Ishikawa (cell line): ENCODE results near the gene CD8A.

Experiments
- CEBPB ChIP-seq: IDR thresholded peaks from 2 replicates; pipeline ENCODE4 v1.6.1; 2012
- CREB1 ChIP-seq: IDR thresholded peaks from 2 replicates; pipeline ENCODE4 v1.6.1; 2012; ENCODE audit warnings: low read depth
- EGR1 ChIP-seq: IDR thresholded peaks from 2 replicates; pipeline ENCODE4 v1.6.1; 2012
- EP300 ChIP-seq: IDR thresholded peaks from 2 replicates; pipeline ENCODE4 v1.6.1; 2012; ENCODE audit warnings: borderline replicate concordance
- FOXM1 ChIP-seq: IDR thresholded peaks from 2 replicates; pipeline ENCODE4 v1.6.1; 2012; ENCODE audit warnings: low read depth, borderline replicate concordance
- MAX ChIP-seq: IDR thresholded peaks from 2 replicates; pipeline ENCODE4 v1.6.1; 2012
- NFIC ChIP-seq: IDR thresholded peaks from 2 replicates; pipeline ENCODE4 v1.6.1; 2012
- RAD21 ChIP-seq: IDR thresholded peaks from 2 replicates; pipeline ENCODE4 v1.6.1; 2012; ENCODE audit warnings: low read depth
- REST ChIP-seq: IDR thresholded peaks from 2 replicates; pipeline ENCODE4 v1.6.1; 2012; ENCODE audit warnings: low read depth, mild to moderate bottlenecking
- TAF1 ChIP-seq: IDR thresholded peaks from 2 replicates; pipeline ENCODE4 v1.6.1; 2012; ENCODE audit warnings: low read depth, mild to moderate bottlenecking
- TCF12 ChIP-seq: IDR thresholded peaks from 2 replicates; pipeline ENCODE4 v1.6.1; 2012; ENCODE audit warnings: low read depth
- TEAD4 ChIP-seq: IDR thresholded peaks from 2 replicates; pipeline ENCODE4 v1.6.1; 2012
- USF1 ChIP-seq: IDR thresholded peaks from 2 replicates; pipeline ENCODE4 v1.6.1; 2012
- YY1 ChIP-seq: IDR thresholded peaks from 2 replicates; pipeline ENCODE4 v1.6.1; 2012; ENCODE audit warnings: low read depth
- ZBTB7A ChIP-seq: IDR thresholded peaks from 2 replicates; pipeline ENCODE4 v1.6.1; 2012; ENCODE audit warnings: low read depth

The CD8A gene

GRCh38 chr2:86783615-86784339, 6.9 kb downstream of the CD8A start:
- TF ChIP-seq CREB1, result no peak
- TF ChIP-seq ZBTB7A, result no peak
- TF ChIP-seq MAX, result no peak
- TF ChIP-seq YY1, result no peak
- no peak for TF ChIP-seq USF1
- TF ChIP-seq FOXM1, result no peak
- no peak for TF ChIP-seq TAF1

GRCh38 chr2:86782748-86783147, 8.0 kb downstream of the CD8A start:
- TF ChIP-seq EP300 (no peak), NFIC (no peak), EGR1 (no peak), FOXM1 (no peak), CEBPB (no peak), TCF12 (no peak), REST (no peak), TEAD4 (no peak)

- TF ChIP-seq CREB1, result no peak
- no peak for TF ChIP-seq USF1
- TF ChIP-seq FOXM1, result no peak
- TF ChIP-seq TAF1, result no peak
- TF ChIP-seq RAD21, result no peak
- no peak for TF ChIP-seq TEAD4
- no peak for TF ChIP-seq ZBTB7A
- TF ChIP-seq CEBPB, result no peak
- TF ChIP-seq EP300, result no peak
- no peak for TF ChIP-seq YY1
- no peak for TF ChIP-seq TCF12
- no peak for TF ChIP-seq NFIC
- no peak for TF ChIP-seq REST
- TF ChIP-seq MAX, result no peak
- no peak for TF ChIP-seq EGR1
Measured at GRCh38 chr2:86781363-86781762, 9.3 kb downstream of the CD8A start.

GRCh38 chr2:86779971-86780370, 10.7 kb downstream of the CD8A start:
- TF ChIP-seq NFIC (no peak), TAF1 (no peak), MAX (no peak), CREB1 (no peak), EGR1 (no peak), USF1 (no peak), REST (no peak), CEBPB (no peak), RAD21 (no peak), YY1 (no peak), TEAD4 (no peak), TCF12 (no peak), ZBTB7A (no peak), FOXM1 (no peak), EP300 (no peak)
